Measurements from ENCODE around the gene DAGLB. TPM values are rescaled to one million over a fixed set of nuclear protein-coding genes. Genes with fewer than 3 reads are reported as not detected.

DAGLB gene
- total RNA-seq, 2 experiments from 2014 or later, result 12.4 to 19.5 TPM

DNA sequence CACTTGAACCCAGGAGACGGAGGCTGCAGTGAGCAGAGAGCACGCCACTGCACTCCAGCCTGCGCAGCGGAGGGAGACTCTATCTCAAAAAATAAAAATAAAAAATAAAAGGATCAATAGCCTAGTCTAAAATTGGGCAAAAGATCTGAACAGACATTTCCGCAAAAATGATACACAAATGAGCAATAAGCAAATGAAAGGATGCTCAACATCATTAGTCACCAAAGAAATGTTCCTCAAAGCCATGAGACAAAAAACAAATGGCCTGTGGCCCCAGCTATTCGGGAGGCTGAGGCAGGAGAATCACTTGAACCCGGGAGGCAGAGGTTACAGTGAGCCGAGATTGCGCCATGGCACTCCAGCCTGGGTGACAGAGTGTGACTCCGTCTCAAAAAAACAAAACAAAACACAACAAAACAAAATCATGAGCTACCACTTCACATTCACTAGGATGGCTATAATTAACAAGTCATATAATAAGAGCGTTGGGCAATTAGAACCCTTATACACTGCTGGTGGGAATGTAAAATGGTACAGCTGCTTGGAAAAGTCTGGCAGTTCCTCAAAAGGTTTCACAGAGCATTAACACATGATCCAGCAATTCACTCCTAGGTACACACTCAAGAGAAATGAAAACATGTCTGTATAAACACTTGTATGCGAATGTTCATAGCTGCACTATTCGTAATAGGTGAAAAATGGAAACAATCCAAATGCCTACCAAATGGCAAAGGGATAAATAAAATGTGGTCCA is 3.1 kb downstream of the DAGLB start:
- no peak overlapping the region for H3K4me2 ChIP-seq (ENCODE audit: low read length)
- CTCF ChIA-PET (ENCODE audit: unreplicated experiment), result no interaction called here
- POLR2A ChIA-PET, result interaction anchor here (0.6 to 2.0 kb wide), 2 partner anchors 18 to 443 kb away, joined by 4 to 7 read pairs; no protein-coding TSS in a partner anchor

DNA sequence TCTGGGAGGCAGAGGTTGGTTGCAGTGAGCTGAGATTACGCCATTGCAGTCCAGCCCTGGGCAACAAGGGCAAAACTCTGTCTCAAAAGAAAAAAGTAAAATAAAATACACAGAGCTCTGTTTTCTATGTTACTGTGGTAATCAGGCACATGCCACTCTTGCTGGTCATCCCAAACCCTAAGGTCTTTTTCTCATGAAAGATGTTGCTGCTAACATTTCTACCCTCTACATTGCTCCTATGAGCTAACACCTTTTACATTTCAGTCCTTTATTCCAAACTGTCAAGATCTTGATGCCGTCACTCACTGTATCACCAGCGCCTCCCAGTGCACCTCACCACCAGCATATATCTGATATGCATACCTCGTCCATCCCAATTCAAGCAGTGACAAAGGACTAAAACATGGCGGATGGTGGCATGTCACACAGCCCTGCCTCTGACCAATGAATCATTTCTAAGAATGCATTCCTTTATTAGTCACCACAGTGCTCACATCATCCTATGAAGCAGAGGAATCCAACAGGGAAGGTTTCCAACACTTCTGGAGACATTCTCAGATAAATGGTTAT is 4.3 kb downstream of the DAGLB start:
- intact Hi-C loops (cut with micrococcal nuclease; ENCODE audit: unreplicated experiment), result no loop called here
- no peaks in the 10 kb centered on the region for H3K9me3 ChIP-seq (ENCODE audit: low read length)
- H3K27ac ChIP-seq (ENCODE audit: low read depth, low read length, poor library complexity, severe bottlenecking), result no peak overlapping the region
- H2AFZ ChIP-seq (ENCODE audit: low read length), result no peak overlapping the region
- no peak overlapping the region for H3K4me2 ChIP-seq (ENCODE audit: low read length)
- no peak overlapping the region for H3K4me3 ChIP-seq (ENCODE audit: low read depth, low read length, poor library complexity, severe bottlenecking)
- H3K79me2 ChIP-seq (ENCODE audit: insufficient read depth, low read depth, low read length), result peaks cover 44% of the 10 kb centered on the region
- no peak for TF ChIP-seq EZH2phosphoT487 (IDR thresholded peaks at IDR 0.05; ENCODE audit: borderline replicate concordance, low read depth, low read length)
- TF ChIP-seq, protein P1, sequence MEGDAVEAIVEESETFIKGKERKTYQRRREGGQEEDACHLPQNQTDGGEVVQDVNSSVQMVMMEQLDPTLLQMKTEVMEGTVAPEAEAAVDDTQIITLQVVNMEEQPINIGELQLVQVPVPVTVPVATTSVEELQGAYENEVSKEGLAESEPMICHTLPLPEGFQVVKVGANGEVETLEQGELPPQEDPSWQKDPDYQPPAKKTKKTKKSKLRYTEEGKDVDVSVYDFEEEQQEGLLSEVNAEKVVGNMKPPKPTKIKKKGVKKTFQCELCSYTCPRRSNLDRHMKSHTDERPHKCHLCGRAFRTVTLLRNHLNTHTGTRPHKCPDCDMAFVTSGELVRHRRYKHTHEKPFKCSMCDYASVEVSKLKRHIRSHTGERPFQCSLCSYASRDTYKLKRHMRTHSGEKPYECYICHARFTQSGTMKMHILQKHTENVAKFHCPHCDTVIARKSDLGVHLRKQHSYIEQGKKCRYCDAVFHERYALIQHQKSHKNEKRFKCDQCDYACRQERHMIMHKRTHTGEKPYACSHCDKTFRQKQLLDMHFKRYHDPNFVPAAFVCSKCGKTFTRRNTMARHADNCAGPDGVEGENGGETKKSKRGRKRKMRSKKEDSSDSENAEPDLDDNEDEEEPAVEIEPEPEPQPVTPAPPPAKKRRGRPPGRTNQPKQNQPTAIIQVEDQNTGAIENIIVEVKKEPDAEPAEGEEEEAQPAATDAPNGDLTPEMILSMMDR (conservative IDR thresholded peaks at IDR 0.05; ENCODE audit: low read length), result no peak
- DNase-seq (ENCODE audit: low spot score), result no peak
- peaks cover 65% of the 10 kb centered on the region for H3K36me3 ChIP-seq (ENCODE audit: insufficient read depth, low read length)
- ChIA-PET POLR2A (interaction anchor here (0.6 to 1.2 kb wide), 6 partner anchors 54 to 1346 kb away, joined by 3 to 11 read pairs (median 4); no protein-coding TSS in a partner anchor), CTCF (ENCODE audit: unreplicated experiment) (no interaction called here)
- TSS peak; percentile 16 for BruUV-seq (replicated peaks)
- H3K9me2 ChIP-seq (ENCODE audit: insufficient read depth, low read length), result no peaks in the 10 kb centered on the region
- peaks cover 15% of the 10 kb centered on the region for H3K4me1 ChIP-seq (ENCODE audit: insufficient read depth, low read length, poor library complexity, severe bottlenecking)
- no peaks in the 10 kb centered on the region for H4K20me1 ChIP-seq (ENCODE audit: insufficient read depth, low read length)

More for the DNA sequence above, 3.1 kb downstream of the DAGLB start:
- peaks cover 37% of the 10 kb centered on the region for H3K79me2 ChIP-seq (ENCODE audit: insufficient read depth, low read depth, low read length)
- H3K9me3 ChIP-seq (ENCODE audit: low read length), result no peaks in the 10 kb centered on the region
- intact Hi-C loops (cut with micrococcal nuclease; ENCODE audit: unreplicated experiment), result no loop called here
- no TSS peak for BruUV-seq (replicated peaks)
- DNase-seq (ENCODE audit: low spot score), result no peak
- H3K36me3 ChIP-seq (ENCODE audit: insufficient read depth, low read length), result peaks cover 59% of the 10 kb centered on the region
- no peak overlapping the region for H3K27ac ChIP-seq (ENCODE audit: low read depth, low read length, poor library complexity, severe bottlenecking)
- H3K4me1 ChIP-seq (ENCODE audit: insufficient read depth, low read length, poor library complexity, severe bottlenecking), result peaks cover 13% of the 10 kb centered on the region
- TF ChIP-seq, protein P1 (conservative IDR thresholded peaks at IDR 0.05; ENCODE audit: low read length), result no peak
- TF ChIP-seq EZH2phosphoT487 (IDR thresholded peaks at IDR 0.05; ENCODE audit: borderline replicate concordance, low read depth, low read length), result no peak
- H3K4me3 ChIP-seq (ENCODE audit: low read depth, low read length, poor library complexity, severe bottlenecking), result no peak overlapping the region
- H4K20me1 ChIP-seq (ENCODE audit: insufficient read depth, low read length), result no peaks in the 10 kb centered on the region
- H2AFZ ChIP-seq (ENCODE audit: low read length), result no peak overlapping the region
- no peaks in the 10 kb centered on the region for H3K9me2 ChIP-seq (ENCODE audit: insufficient read depth, low read length)

DNA sequence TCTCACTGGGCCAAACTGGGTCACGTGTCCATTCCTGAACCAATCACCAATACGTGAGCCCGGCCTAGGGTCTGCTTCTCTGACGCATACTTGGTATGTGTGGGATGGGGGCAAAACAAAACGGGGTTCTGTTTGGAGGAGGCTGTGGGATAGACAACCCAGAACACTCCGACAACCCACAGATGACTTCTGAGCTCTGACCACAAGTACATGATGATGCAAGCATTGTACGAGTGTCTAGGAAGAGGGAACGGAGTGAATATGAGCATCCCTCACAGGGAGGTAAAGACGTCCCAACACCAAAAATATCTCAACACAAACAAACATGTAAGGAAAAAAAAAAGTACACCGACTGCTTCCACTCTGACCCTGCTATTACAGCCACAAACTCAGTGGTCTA is 5.6 kb downstream of the DAGLB start:
- no peak overlapping the region for H3K27ac ChIP-seq (ENCODE audit: low read depth, low read length, poor library complexity, severe bottlenecking)
- H2AFZ ChIP-seq (ENCODE audit: low read length), result no peak overlapping the region
- no TSS peak for BruUV-seq (replicated peaks)
- ChIA-PET POLR2A (interaction anchor here (0.7 to 1.2 kb wide), 2 partner anchors 29 to 69 kb away, joined by 3 read pairs; no protein-coding TSS in a partner anchor), CTCF (ENCODE audit: unreplicated experiment) (no interaction called here)
- intact Hi-C loops (cut with micrococcal nuclease; ENCODE audit: unreplicated experiment), result no loop called here
- no peaks in the 10 kb centered on the region for H3K9me3 ChIP-seq (ENCODE audit: low read length)
- no peaks in the 10 kb centered on the region for H3K9me2 ChIP-seq (ENCODE audit: insufficient read depth, low read length)
- H3K36me3 ChIP-seq (ENCODE audit: insufficient read depth, low read length), result peaks cover 69% of the 10 kb centered on the region
- no peak for TF ChIP-seq EZH2phosphoT487 (IDR thresholded peaks at IDR 0.05; ENCODE audit: borderline replicate concordance, low read depth, low read length)
- TF ChIP-seq, protein P1 (conservative IDR thresholded peaks at IDR 0.05; ENCODE audit: low read length), result no peak
- peaks cover 49% of the 10 kb centered on the region for H3K79me2 ChIP-seq (ENCODE audit: insufficient read depth, low read depth, low read length)
- H3K4me1 ChIP-seq (ENCODE audit: insufficient read depth, low read length, poor library complexity, severe bottlenecking), result peaks cover 29% of the 10 kb centered on the region
- no peak overlapping the region for H3K4me3 ChIP-seq (ENCODE audit: low read depth, low read length, poor library complexity, severe bottlenecking)
- no peak overlapping the region for H3K4me2 ChIP-seq (ENCODE audit: low read length)
- DNase-seq (ENCODE audit: low spot score), result no peak
- H4K20me1 ChIP-seq (ENCODE audit: insufficient read depth, low read length), result no peaks in the 10 kb centered on the region

Data from OCI-LY7 (cell line).